GM19351 (cell line): ENCODE results near the gene HCCS.
A peak's percentile ranks its signal among the peaks of the same experiment; 100 is the strongest.
"Not testable (repeated sequence)": the region's sequence is repeated elsewhere in the genome, so short reads cannot be mapped to it uniquely, and the experiment has no call there.

Experiments used
- ATAC-seq: cut with Tn5 transposase; IDR thresholded peaks from one replicate; pipeline ENCODE4 v1.9.1; 2021; ENCODE audit warnings: mild to moderate bottlenecking, moderate library complexity; ENCODE audit not compliant: unreplicated experiment

The HCCS gene

GRCh38 chrX:11119313-11119943 is 8.3 kb downstream of the HCCS start:
- ATAC-seq, result no peak

GRCh38 chrX:11123087-11123486 is 12.0 kb downstream of the HCCS start:
- ATAC-seq, result not testable (repeated sequence)

GRCh38 chrX:11124112-11124511 is 13.0 kb downstream of the HCCS start:
- ATAC-seq, result no peak

GRCh38 chrX:11125060-11125459 is 13.9 kb downstream of the HCCS start:
- no peak for ATAC-seq

GRCh38 chrX:11129534-11130105 is 18.5 kb downstream of the HCCS start:
- no peak for ATAC-seq

- no peak for ATAC-seq
These were observed 19.0 kb downstream of the HCCS start for GRCh38 chrX:11130136-11130535.

- no peak for ATAC-seq
These were observed 20.0 kb downstream of the HCCS start for GRCh38 chrX:11131146-11131545.

- no peak for ATAC-seq
These were observed 24.5 kb downstream of the HCCS start for GRCh38 chrX:11135564-11136185.

- ATAC-seq, result no peak
These were observed 26.5 kb downstream of the HCCS start for GRCh38 chrX:11137543-11138139.

GRCh38 chrX:11138498-11139390 is 27.6 kb downstream of the HCCS start:
- ATAC-seq, result no peak

- ATAC-seq, result peak; percentile 93
These were observed 33.0 kb downstream of the HCCS start for GRCh38 chrX:11143931-11144678.

GRCh38 chrX:11146411-11146810 is 35.3 kb downstream of the HCCS start:
- no peak for ATAC-seq

GRCh38 chrX:11148401-11148800 is 37.3 kb downstream of the HCCS start:
- ATAC-seq, result no peak

GRCh38 chrX:11151799-11152559 is 40.8 kb downstream of the HCCS start:
- no peak for ATAC-seq

- ATAC-seq, result no peak
These were observed 48.0 kb downstream of the HCCS start for GRCh38 chrX:11159149-11159548.

GRCh38 chrX:11164433-11164832 is 53.3 kb downstream of the HCCS start:
- ATAC-seq, result no peak

- ATAC-seq, result no peak
These were observed 60.8 kb downstream of the HCCS start for GRCh38 chrX:11171956-11172355.

- no peak for ATAC-seq
These were observed 61.3 kb downstream of the HCCS start for GRCh38 chrX:11172415-11172814.
